ENCODE results near the gene TCERG1L. TPM values are rescaled to one million over a fixed set of nuclear protein-coding genes. Genes with fewer than 3 reads are reported as not detected.

TCERG1L gene
- total RNA-seq, 4 donors from 2014 or later, result 0.24 TPM; not detected in 3

- no peak for ATAC-seq (ENCODE audit: low FRiP score)
- TF ChIP-seq, protein P1, sequence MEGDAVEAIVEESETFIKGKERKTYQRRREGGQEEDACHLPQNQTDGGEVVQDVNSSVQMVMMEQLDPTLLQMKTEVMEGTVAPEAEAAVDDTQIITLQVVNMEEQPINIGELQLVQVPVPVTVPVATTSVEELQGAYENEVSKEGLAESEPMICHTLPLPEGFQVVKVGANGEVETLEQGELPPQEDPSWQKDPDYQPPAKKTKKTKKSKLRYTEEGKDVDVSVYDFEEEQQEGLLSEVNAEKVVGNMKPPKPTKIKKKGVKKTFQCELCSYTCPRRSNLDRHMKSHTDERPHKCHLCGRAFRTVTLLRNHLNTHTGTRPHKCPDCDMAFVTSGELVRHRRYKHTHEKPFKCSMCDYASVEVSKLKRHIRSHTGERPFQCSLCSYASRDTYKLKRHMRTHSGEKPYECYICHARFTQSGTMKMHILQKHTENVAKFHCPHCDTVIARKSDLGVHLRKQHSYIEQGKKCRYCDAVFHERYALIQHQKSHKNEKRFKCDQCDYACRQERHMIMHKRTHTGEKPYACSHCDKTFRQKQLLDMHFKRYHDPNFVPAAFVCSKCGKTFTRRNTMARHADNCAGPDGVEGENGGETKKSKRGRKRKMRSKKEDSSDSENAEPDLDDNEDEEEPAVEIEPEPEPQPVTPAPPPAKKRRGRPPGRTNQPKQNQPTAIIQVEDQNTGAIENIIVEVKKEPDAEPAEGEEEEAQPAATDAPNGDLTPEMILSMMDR (IDR thresholded peaks at IDR 0.05), result no peak
- DNase-seq (ENCODE audit: low spot score), result no peak
These were observed 223.9 kb downstream of the TCERG1L start for GRCh38 chr10:131087464-131088215.

GRCh38 chr10:131086511-131086910, 225.0 kb downstream of the TCERG1L start:
- DNase-seq (ENCODE audit: low spot score), result no peak
- ATAC-seq (ENCODE audit: low FRiP score), result no peak
- TF ChIP-seq, protein P1 (IDR thresholded peaks at IDR 0.05), result no peak

- ATAC-seq (ENCODE audit: low FRiP score), result no peak
- no peak for DNase-seq (ENCODE audit: low spot score)
- TF ChIP-seq, protein P1 (IDR thresholded peaks at IDR 0.05), result no peak
These were observed 225.4 kb downstream of the TCERG1L start for GRCh38 chr10:131086094-131086493.

- ATAC-seq (ENCODE audit: low FRiP score) (no peak), DNase-seq (ENCODE audit: low spot score) (no peak)
- TF ChIP-seq, protein P1 (IDR thresholded peaks at IDR 0.05), result no peak
These were observed 226.2 kb downstream of the TCERG1L start for GRCh38 chr10:131085091-131085860.

DNA sequence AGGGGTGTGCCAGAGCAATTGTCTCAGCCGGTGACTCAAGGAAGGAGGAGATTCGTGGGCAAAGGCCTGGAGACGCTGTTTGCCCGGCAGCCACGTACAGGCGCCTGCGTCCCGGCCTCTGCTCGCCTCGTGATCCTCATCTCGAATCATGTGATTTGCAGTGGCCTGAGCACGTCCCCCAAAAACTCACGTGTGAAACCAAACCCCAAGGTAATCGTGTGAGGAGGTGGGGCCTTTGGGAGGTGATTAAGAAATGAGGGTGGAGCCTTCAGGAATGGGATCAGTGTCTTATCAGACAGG, 226.8 kb downstream of the TCERG1L start:
- ATAC-seq (ENCODE audit: low FRiP score) (no peak), DNase-seq (ENCODE audit: low spot score) (no peak)

DNA sequence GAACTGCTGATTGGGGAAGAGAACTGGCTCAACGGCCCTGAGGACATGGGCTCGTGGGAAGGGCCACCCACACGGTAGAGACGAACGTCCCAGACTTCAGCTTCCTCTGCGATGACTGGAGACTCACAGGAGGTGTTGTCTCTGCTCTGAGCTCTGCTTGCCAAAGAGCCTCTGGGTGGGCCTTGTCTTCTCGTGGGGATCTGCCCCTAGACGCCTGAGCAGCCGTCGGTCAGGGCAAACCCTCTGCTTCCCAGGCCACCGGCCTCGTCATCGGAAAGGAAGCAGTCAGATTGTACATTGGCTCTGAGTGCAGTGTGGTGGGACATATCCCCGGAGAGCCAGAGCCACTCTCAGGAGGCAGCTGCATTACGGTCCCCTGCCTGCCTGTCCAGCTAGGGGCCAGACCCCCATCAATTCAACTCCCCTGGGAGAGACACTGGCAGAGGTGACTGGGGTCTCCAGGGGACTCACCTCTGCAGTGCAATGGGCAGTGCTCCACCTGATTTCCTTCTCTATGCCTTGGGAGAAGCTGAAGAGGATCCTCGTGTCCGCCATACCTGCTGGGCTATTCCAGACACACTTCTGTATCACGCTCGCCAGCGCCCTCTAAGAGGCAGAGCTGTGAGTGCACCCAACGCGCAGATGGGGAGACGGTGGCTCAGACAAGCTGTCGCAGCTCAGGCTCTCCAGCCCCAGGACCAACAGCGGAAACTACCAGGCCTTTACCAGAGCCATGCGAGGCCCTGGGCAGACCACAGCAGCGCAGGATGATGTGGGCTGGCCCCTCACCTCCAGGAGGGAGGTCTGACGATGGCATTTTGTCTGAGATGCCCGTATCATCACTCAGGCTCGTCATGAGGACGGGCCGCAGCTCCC, 227.4 kb downstream of the TCERG1L start:
- DNase-seq (ENCODE audit: low spot score) (no peak), ATAC-seq (ENCODE audit: low FRiP score) (no peak)
- TF ChIP-seq, protein P1 (IDR thresholded peaks at IDR 0.05), result no peak

More for the DNA sequence above, 226.8 kb downstream of the TCERG1L start:
- TF ChIP-seq, protein P1 (IDR thresholded peaks at IDR 0.05), result no peak
